Chondrocyte (in vitro differentiated cells): Measurements from ENCODE around the gene CASP9. TPM values are rescaled to one million over a fixed set of nuclear protein-coding genes. Genes with fewer than 3 reads are reported as not detected.

Source experiments
- DNase-seq: peaks from one replicate; pipeline ENCODE4 v3.0.0; 2021; ENCODE audit warnings: mixed read lengths, low spot score
- H3K27ac Mint-ChIP-seq: one replicate; pipeline ENCODE4 v1.8.0; 2021; ENCODE audit warnings: mild to moderate bottlenecking, moderate library complexity, mixed read lengths; ENCODE audit not compliant: unreplicated experiment
- H3K27me3 Mint-ChIP-seq: 2 replicates; pipeline ENCODE4 v1.8.0; 2021; ENCODE audit warnings: low read depth, mixed read lengths
- H3K36me3 Mint-ChIP-seq: 2 replicates; pipeline ENCODE4 v1.8.0; 2021; ENCODE audit warnings: low read depth, mixed read lengths
- H3K4me1 Mint-ChIP-seq: 2 replicates; pipeline ENCODE4 v1.8.0; 2021; ENCODE audit warnings: low read depth, mild to moderate bottlenecking, mixed read lengths
- H3K4me3 Mint-ChIP-seq: one replicate; pipeline ENCODE4 v1.8.0; 2021; ENCODE audit warnings: mild to moderate bottlenecking, moderate library complexity, mixed read lengths; ENCODE audit not compliant: unreplicated experiment
- H3K9me3 Mint-ChIP-seq: 2 replicates; pipeline ENCODE4 v1.8.0; 2021; ENCODE audit warnings: low read depth, mixed read lengths
- CTCF ChIP-seq: fragments of 200-600 bp; sonication (generic); IDR thresholded peaks from 2 replicates; pipeline ENCODE4 v1.5.0; 2021; ENCODE audit warnings: antibody characterized with exemption, mild to moderate bottlenecking, moderate library complexity
- total RNA-seq: library from RNA; stranded (reverse); gene quantifications from 3 replicates; pipeline ENCODE4 v1.2.1, GENCODE V29; 2021

Gene CASP9
- total RNA-seq, 1 donor from 2014 or later = 11.6 TPM

DNA sequence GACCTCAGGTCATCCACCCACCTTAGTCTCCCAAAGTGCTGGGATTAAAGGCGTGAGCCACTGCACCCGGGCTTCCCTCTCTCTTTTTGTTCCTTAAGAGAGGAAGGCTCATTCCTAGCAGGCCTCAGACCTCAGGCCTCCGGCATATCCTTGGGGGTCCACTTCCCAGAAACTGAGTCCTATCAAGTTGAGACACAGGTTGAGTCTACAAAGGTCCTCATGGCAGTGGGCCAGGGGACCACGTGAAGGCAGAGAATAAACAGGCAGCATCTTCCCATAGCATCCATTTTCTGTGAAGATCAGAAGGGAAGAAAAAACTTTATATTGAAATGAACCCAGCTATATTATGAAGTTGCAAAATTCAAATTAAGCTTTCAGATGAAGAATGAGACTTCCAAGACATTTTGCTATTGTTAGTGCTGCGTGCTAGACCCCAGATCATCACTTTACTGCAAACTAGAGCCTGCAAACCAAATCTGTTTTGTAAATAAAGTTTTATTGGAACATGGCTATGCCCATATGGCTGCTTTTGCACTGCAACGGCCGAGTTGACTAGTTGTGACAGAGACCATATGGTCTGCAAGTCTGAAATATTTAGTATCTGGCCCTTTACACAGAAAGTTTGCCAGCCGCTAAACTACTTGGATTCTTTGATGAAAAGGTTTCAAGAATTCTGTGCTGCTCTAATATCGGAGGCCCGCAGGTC lies 71.0 kb downstream of the CASP9 start:
- no peak for DNase-seq
- Mint-ChIP-seq H3K4me1 (peaks cover 13% of the 10 kb centered on the region), H3K27ac (no peak overlapping the region), H3K27me3 (no peaks in the 10 kb centered on the region), H3K4me3 (no peak overlapping the region), H3K36me3 (no peaks in the 10 kb centered on the region), H3K9me3 (peaks cover 5% of the 10 kb centered on the region)
- TF ChIP-seq CTCF = no peak

DNA sequence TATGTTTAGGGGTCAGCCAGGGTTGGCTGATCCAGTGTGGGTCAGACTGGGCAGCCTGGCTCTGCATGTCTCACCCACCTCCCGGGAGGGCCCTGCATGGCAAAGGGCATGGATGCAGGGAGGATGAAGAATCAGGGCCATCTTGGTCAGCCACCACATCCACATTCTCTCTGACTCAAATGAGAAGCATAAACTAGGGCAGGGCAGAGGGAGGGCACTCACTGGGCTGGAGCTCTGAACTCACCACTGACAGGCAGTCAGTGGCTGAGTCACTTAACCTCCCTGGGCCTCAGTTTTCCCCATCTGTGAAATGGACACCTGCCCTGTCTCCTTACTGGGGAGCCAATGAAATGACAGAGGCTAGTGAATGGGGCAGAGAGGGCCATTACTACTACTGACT lies 71.8 kb downstream of the CASP9 start:
- DNase-seq = no peak
- Mint-ChIP-seq H3K36me3 (no peaks in the 10 kb centered on the region), H3K4me3 (no peak overlapping the region), H3K9me3 (peaks cover 5% of the 10 kb centered on the region), H3K27me3 (peaks cover 2% of the 10 kb centered on the region), H3K4me1 (peaks cover 13% of the 10 kb centered on the region), H3K27ac (no peak overlapping the region)
- no peak for TF ChIP-seq CTCF

DNA sequence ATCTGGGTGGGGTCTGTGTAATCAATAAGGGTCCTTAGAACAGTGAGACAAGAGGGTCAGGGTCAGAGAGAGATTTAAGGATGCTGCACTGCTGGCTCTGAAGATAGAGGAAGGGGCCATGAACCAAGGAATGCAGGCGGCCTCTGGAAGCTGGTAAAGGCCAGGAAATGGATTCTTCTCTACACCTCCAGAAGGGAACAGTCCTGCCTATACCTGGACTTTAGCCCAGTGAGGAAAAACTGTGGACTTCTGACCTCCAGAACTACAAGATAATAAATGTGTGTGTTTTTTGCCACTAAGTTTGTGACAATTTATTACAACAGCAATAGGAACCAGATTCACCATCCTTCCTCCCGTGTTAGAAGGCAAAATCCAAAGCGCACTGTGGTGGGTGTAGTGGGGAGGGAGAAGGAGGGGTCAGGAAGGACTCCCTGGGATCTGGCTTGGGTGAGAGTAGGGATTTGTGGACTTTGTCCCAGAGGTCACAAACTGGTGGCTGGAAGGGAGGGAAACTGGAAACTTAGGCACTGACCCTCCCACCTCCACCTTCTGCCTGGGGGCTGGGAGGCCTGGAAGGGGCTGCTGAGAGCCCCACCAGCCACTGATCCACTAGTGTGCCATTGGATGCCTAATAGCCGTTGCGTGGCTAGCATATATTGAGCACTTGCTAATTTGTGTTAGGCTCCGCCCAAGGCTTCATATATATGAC lies 72.8 kb downstream of the CASP9 start:
- Mint-ChIP-seq H3K27me3 (peaks cover 4% of the 10 kb centered on the region), H3K27ac (no peak overlapping the region), H3K36me3 (no peaks in the 10 kb centered on the region), H3K9me3 (peaks cover 5% of the 10 kb centered on the region), H3K4me1 (peaks cover 13% of the 10 kb centered on the region), H3K4me3 (no peak overlapping the region)
- DNase-seq = no peak
- TF ChIP-seq CTCF = no peak

GRCh38 chr1:15449567-15449966 lies 74.4 kb downstream of the CASP9 start:
- Mint-ChIP-seq H3K36me3 (no peaks in the 10 kb centered on the region), H3K27ac (no peak overlapping the region), H3K27me3 (peaks cover 4% of the 10 kb centered on the region), H3K9me3 (peaks cover 5% of the 10 kb centered on the region), H3K4me1 (peaks cover 12% of the 10 kb centered on the region), H3K4me3 (no peak overlapping the region)
- TF ChIP-seq CTCF = no peak
- no peak for DNase-seq

GRCh38 chr1:15448877-15449462 lies 75.0 kb downstream of the CASP9 start:
- no peak for DNase-seq
- TF ChIP-seq CTCF = no peak
- H3K9me3 Mint-ChIP-seq = peaks cover 5% of the 10 kb centered on the region
- H3K4me1 Mint-ChIP-seq = peaks cover 6% of the 10 kb centered on the region
- no peaks in the 10 kb centered on the region for H3K36me3 Mint-ChIP-seq
- peaks cover 4% of the 10 kb centered on the region for H3K27me3 Mint-ChIP-seq
- no peak overlapping the region for H3K4me3 Mint-ChIP-seq
- no peak overlapping the region for H3K27ac Mint-ChIP-seq
